GM18508 (cell line): ENCODE results near the gene CDH18.
"Not testable (repeated sequence)": the region's sequence is repeated elsewhere in the genome, so short reads cannot be mapped to it uniquely, and the experiment has no call there.

Source experiments
- ATAC-seq: cut with Tn5 transposase; IDR thresholded peaks from one replicate; pipeline ENCODE4 v1.9.1; 2021; ENCODE audit warnings: moderate number of reproducible peaks; ENCODE audit not compliant: insufficient read depth, unreplicated experiment

CDH18 gene

GRCh38 chr5:19865336-19866089, 122.5 kb downstream of the CDH18 start:
- no peak for ATAC-seq

GRCh38 chr5:19862711-19863110, 125.3 kb downstream of the CDH18 start:
- no peak for ATAC-seq

GRCh38 chr5:19859020-19859419, 129.0 kb downstream of the CDH18 start:
- no peak for ATAC-seq

DNA sequence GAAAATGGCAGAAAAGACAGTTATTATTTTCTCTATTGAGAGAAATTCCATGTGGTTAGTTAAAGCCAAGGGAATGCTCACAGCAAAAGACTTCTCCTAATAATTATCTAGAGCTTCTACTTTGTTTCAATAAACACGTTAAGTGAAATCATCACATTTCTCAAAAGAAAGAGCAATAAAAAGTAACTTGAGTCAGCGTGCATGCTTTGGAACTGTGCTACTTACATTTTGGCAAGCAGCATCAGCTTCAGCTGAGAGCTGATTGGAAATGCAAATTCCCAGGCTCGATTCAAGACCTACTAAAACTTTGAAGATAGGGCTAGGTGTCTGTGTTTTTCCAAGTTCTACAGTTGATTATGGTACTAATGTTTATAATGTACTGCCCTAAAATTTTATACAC, 132.1 kb downstream of the CDH18 start:
- ATAC-seq = no peak

DNA sequence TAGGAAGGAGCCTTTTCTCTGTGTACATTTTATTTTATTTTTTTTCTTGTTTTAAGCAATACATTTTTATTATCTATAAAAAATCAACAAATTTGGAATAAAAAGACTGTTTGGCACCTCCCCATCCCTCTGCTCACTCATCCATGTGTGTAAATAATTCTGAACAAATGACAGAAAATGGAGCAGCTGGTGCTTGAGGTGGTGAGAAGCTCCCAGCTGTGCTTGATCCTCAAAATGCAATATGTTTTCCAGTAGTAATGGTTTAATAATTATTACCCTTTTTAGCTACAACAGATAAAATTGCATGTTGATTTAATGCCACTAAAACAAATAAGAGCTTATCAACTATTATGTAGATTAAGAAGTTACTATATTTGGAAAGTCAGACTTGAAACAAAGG, 132.5 kb downstream of the CDH18 start:
- no peak for ATAC-seq

GRCh38 chr5:19855031-19855430, 133.0 kb downstream of the CDH18 start:
- no peak for ATAC-seq

DNA sequence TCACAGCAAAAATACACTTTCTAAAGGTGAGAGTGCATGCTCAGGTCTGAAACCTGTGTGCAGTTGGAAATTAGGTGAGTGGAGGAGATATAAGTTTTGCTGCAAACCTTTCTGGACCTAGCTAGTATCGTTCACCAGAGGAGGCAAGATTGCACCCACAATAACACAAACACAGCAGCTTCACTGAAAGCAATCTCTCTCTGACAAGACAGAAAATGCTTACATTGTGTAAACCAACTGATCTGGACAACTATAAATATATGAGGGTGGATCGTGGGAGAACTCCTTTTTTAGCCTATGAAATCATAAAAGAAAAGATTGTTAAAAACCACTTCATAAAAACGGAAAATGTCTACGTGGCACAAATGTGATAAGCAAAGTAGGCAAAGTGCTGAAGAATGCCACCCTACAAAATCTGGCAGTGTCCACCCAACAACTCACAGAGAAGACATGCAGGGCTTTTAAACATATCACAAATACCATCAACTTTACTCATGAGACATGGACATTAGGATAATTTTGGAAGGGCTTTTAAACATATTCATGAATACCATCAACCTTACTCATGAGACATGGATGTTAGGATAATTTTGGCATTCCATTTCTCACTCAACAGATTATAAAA, 134.3 kb downstream of the CDH18 start:
- ATAC-seq = no peak

DNA sequence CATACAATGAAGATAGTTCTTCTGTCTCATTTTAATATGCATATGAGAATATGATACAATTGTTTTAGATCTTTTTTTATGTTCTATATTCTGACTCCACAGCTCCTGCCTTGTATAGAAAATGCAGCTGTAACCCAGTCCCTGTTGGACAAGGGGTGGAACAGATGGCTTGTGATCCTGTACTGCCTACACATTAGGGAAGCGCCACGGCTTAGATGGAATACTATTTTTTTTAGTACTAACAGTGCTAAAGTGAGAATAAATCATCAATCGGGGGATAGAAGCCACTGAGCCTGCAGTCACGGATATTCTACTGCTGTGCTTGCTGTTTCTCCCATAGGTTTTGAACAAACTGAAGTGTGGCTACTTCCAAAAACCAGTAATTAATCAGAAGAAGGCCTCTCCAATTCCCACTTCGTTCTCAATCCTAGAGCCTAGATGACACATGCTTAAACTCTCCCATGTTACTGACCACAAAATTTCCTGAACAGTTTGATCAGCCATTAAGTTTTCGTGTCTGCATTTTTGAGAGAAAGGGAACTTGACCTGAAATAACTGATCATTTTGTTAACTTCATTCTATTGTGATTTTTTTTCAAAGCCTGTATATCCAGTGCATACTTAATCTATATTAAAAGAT, 150.3 kb downstream of the CDH18 start:
- ATAC-seq = no peak

GRCh38 chr5:19835442-19835841, 152.6 kb downstream of the CDH18 start:
- ATAC-seq = no peak

DNA sequence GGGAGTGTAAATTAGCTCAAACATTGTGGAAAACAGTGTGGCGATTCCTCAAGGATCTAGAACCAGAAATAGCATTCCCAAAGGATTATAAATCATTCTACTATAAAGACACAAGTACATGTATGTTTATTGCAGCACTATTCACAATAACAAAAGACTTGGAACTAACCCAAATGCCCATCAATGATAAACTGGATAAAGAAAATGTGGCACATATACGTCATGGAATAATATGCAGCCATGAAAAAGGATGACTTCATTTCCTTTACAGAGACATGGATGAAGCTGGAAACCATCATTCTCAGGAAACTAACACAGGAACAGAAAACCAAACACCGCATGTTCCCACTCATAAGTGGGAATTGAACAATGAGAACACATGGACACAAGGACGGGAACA, 175.3 kb downstream of the CDH18 start:
- not testable (repeated sequence) for ATAC-seq

GRCh38 chr5:19806756-19807155, 181.2 kb downstream of the CDH18 start:
- no peak for ATAC-seq

DNA sequence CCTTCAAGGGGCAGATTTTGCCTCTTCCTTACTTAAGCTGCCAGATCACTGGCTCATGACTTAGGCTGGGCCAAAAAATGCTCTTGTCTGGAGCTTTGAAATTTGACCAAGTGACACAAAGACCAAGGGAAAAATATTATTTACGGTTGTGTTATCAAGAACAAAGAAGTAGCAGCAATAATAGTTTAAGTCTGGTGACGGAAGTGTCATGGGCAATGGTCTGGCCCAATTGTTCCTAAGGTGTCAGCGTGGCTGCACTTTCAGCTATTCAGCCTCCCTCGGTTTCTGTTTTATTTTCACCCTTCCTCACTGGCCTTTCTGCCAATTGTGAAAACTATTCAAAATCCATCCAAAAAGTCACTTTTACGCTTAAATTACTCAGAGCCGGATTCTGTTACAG, 185.3 kb downstream of the CDH18 start:
- no peak for ATAC-seq

- ATAC-seq = no peak
Observed at GRCh38 chr5:19795218-19795617, 192.8 kb downstream of the CDH18 start.

DNA sequence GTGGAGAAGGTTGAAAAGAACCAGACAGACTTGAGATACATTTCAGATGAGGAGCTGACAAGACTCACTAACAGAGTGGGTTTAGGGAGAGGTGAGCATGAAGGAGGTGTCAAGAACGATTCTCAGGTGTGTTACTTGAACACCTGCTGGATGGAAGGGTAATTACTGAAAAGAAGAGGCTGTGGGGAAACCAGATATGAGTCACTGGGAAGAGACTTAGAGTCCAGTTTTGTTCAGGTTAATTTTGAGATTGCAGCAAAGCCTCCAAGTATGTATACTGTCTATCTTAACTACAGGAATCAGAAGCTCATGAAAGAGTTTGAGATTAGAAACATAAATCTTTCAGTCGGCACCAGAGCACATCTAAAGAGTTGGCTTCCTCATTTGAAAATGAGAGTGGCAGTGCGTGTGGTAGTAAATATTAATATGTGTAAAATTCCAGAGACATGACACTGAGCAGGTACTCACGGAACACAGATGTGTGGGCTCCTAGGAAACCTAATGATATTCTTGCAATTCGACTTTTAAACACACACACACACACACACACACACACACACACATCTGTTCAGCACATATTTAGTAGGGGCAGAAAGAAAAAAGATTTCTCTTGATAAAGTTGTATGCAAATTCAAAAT, 197.1 kb downstream of the CDH18 start:
- ATAC-seq = no peak

DNA sequence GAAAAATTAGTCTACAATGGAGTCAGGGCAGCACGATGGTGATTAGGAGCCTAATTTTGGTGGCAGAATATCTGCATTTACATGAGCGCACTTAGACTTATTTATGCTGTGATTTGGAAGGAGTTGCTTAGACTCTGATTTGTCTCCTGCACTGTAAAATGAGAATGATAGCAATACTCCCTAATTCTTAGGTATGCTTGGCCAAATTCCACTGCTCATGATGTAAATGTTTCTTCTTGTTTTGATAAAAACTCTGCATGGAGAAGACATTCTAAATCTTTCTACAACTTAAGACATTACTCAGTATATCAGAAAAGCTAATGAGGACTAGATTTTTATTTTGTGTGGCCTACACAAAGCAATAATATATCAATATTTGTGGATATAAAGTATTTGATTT, 205.4 kb downstream of the CDH18 start:
- ATAC-seq = no peak

- no peak for ATAC-seq
Observed at GRCh38 chr5:19777363-19777762, 210.6 kb downstream of the CDH18 start.

DNA sequence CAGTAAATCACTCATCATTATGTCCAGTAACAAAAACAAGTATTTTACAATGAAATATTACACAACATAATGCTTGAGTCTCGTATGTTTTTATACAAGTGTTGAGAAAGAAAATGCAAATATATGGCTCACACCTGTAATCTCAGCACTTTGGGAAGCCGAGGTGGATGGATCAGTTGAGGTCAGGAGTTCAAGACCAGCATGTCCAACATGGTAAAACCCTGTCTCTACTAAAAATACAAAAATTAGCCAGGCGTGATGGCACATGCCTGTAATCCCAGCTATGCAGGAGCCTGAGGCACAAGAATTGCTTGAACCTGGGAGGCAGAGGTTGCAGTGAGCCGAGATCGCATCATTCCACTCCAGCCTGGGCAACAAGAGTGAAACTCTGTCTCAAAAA, 211.1 kb downstream of the CDH18 start:
- not testable (repeated sequence) for ATAC-seq

GRCh38 chr5:19771174-19771835, 216.7 kb downstream of the CDH18 start:
- no peak for ATAC-seq

DNA sequence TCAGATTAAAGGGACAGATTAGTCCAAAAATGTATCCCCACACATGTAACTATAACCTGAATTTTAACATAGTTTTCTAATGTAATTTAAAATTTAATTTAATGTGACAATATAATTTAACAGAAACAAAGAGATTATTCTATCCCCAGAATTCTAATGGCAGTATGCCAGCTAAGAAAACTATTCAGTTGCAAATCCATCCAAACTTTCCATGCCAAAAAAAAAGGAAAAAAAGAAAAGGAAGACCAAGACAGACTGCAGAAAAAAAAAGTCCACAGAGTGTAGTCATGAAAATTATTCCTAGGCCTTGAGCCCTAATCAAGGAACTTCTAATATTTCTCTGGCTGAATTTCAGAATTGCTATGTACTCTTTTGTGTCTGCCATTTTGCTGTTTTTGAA, 217.6 kb downstream of the CDH18 start:
- no peak for ATAC-seq

DNA sequence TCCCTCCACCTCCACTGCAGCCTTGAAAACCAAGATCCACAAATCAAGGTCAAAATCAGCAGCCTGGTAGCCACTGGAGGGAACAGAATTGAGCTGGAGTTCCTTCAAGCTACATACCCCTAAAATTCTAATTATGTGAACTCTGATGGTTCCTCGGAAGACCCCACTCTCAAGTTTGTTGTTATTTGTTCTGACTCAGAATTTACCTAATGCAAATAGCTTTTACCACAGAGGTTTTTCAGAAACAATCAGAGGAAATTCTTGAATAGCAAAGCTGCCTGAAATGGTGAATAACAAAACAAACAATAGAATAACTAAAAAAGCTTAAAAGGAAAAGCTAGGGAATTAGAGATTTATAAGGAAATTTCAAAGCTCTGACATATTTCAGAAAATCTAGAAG, 220.0 kb downstream of the CDH18 start:
- no peak for ATAC-seq

DNA sequence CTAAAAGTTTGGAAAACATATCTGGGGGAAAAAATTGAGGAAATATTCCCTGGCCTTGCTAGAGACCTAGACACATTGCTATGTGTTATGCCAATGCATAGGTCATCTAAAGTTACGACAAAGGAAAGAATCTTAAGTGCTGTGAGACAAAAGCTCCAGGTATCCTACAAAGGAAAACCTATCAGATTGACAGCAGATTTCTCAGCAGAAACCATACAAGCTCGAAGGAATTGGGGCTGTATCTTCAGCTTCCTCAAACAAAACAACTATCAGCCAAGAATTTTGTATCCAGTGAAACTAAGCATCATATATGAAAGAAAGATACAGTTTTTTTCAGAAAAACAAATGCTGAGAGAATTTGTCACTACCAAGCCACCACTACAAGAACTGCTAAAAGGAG, 234.4 kb downstream of the CDH18 start:
- no peak for ATAC-seq
